Measurements from ENCODE around the gene FST.

The FST gene

GRCh38 chr5:53473633-53474032 lies 6.8 kb upstream of the FST start:
- no peak for TF ChIP-seq CTCF (IDR thresholded peaks at IDR 0.05)
- TF ChIP-seq ZFX (IDR thresholded peaks at IDR 0.05; ENCODE audit: borderline replicate concordance): no peak
- H3K27ac ChIP-seq: no peak overlapping the region

- no peak overlapping the region for H3K27ac ChIP-seq
- TF ChIP-seq ZFX (IDR thresholded peaks at IDR 0.05; ENCODE audit: borderline replicate concordance) (no peak), CTCF (IDR thresholded peaks at IDR 0.05) (no peak)
These were observed 5.1 kb upstream of the FST start for GRCh38 chr5:53475320-53475719.

GRCh38 chr5:53476019-53476418 lies 4.4 kb upstream of the FST start:
- no peak for TF ChIP-seq CTCF (IDR thresholded peaks at IDR 0.05)
- no peak for TF ChIP-seq ZFX (IDR thresholded peaks at IDR 0.05; ENCODE audit: borderline replicate concordance)
- no peak overlapping the region for H3K27ac ChIP-seq

- TF ChIP-seq CTCF (IDR thresholded peaks at IDR 0.05): no peak
- TF ChIP-seq ZFX (IDR thresholded peaks at IDR 0.05; ENCODE audit: borderline replicate concordance): no peak
- H3K27ac ChIP-seq: no peak overlapping the region
These were observed 3.6 kb upstream of the FST start for GRCh38 chr5:53476531-53477480.

GRCh38 chr5:53478411-53479044 lies 1.9 kb upstream of the FST start:
- TF ChIP-seq ZFX (IDR thresholded peaks at IDR 0.05; ENCODE audit: borderline replicate concordance) (no peak), CTCF (IDR thresholded peaks at IDR 0.05) (peak; percentile 79)
- H3K27ac ChIP-seq: no peak overlapping the region

GRCh38 chr5:53479045-53479589 lies 1.3 kb upstream of the FST start:
- TF ChIP-seq CTCF (IDR thresholded peaks at IDR 0.05): no peak
- no peak for TF ChIP-seq ZFX (IDR thresholded peaks at IDR 0.05; ENCODE audit: borderline replicate concordance)
- no peak overlapping the region for H3K27ac ChIP-seq

Data from 22Rv1 (cell line).